NCI-H1417 treated with DMSO at 0.1 percent for 48 hours (cell line): ENCODE measurements around the gene CRIP3.

Source experiments
- DNase-seq: peaks from one replicate; lab custom pipeline; 2025; lab: John Stamatoyannopoulos, UW

The CRIP3 gene

GRCh38 chr6:43273707-43274106 is 34.9 kb downstream of the CRIP3 start:
- no peak for DNase-seq

- no peak for DNase-seq
Measured at GRCh38 chr6:43271944-43272343, 36.7 kb downstream of the CRIP3 start.

- DNase-seq, result no peak
Measured at GRCh38 chr6:43271103-43271815, 37.4 kb downstream of the CRIP3 start.

DNA sequence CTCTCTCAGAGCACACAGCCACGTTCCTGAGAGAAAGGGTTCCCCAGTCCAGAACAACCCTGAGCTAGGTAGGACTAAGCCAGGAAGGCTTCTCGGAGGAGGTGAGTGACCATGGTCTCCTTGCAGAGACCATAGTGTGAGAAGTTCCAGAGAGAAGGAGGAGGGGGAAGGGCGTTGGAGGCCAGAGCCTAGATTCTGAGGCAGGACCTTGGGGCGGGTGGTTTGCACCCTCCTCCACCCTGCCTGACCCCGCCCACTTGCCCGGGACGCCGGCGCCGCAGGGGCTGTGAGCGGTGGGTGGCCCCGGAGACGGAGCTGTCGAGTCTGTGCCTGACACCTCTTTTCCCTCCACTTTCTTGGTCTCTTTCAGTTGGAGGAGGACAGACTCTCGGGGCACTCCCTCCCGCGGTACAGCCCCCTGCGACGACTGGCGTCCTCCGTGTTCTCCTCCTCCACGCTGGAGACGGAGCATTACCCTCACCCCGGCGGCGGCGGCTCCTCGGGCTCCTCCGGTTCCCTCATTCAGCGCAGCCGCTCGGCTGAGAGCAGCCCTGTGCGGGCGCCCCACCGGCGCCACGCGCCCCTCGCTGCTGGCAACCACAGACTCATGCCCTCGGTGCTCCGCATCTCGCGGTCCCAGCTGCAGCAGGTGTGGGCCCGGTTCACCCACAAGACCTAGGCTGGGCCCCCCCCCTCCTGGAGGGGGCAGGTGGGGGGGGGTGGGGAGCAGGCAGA is 39.2 kb downstream of the CRIP3 start:
- no peak for DNase-seq

DNA sequence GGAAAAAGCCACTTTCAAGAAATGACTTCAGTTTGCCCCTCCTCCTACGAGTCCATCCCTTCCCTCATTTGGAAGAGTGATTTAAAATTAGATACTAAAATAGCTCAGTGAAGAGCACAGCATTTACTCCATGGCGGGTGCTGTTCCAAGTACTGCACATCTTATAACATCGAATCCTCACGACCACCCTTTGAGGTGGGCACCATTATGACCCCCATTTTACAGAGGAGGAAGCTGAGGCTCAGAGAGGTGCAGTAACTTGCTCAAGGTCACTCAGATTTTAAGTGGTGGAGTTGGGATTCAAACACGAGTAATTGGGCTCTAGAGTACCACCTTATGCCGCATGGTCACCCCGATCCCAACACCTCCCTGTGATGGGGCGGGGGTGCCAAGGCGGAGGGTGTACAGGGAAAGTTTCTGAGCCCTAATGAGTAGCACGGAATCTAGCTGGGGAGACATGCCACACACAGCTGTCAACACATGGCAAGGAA is 39.8 kb downstream of the CRIP3 start:
- DNase-seq, result no peak

GRCh38 chr6:43268355-43268700 is 40.3 kb downstream of the CRIP3 start:
- no peak for DNase-seq

GRCh38 chr6:43267619-43268354 is 40.8 kb downstream of the CRIP3 start:
- DNase-seq, result no peak

DNA sequence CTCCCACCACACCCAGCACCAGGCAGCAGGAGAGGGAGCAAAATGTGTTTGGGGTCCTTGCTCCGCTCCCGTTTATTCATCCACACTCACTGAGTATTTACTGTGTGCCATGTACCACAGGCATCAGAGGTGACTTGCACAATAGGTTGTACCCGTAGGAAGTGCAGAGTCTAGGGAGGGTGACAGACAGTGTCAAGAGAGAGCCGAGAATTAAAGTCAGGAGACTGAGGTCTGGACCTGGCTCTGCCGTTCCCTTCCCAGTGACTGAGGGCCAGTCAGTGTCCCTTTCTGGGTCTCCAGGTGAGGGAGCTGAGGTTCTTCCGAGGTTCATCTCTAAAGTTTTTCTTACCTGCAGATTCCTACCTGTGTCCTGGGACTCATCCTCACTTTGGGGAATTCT is 43.1 kb downstream of the CRIP3 start:
- DNase-seq, result no peak

- DNase-seq, result no peak
Measured at GRCh38 chr6:43264599-43265145, 44.0 kb downstream of the CRIP3 start.

DNA sequence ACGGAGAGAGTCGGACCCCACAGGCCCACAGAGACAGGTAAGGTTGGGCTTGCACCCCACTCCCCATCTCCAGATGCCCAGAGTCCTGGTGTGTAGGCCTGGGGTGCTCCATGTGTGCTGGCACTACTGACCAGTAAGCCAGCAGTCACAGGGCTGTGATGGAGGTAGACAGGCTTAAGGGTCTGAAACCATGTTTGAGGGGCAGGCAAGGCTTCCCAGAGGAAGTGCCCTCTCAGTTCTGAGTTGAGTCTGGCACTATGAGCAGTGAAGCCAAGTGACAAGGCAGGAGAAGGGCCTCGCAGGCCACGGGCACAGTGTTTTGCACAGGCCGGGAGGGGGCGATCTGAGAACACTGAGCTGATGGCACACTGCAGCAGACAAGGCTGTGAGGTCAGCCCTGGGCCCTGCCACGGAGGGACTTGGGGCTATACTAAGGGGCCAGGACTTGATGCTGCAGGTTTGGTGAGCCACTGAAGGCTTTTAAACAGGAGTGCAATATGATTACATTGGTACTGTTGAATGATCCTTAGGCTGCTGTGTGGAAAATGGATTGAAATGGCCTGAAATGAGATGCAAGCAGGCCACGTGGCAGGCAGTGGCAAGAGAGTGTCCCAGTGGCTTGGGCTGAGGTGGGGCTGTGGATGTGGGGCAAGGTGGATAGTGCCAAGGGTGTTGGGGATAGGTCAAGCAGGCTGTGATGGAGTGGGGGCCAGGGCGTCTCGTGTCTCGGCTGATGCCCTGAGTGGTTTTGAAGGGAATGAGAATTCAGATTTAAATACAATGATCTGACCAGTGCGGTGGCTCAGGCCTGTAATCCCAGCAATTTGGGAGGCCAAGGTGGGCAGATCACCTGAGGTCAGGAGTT is 45.1 kb downstream of the CRIP3 start:
- no peak for DNase-seq

DNA sequence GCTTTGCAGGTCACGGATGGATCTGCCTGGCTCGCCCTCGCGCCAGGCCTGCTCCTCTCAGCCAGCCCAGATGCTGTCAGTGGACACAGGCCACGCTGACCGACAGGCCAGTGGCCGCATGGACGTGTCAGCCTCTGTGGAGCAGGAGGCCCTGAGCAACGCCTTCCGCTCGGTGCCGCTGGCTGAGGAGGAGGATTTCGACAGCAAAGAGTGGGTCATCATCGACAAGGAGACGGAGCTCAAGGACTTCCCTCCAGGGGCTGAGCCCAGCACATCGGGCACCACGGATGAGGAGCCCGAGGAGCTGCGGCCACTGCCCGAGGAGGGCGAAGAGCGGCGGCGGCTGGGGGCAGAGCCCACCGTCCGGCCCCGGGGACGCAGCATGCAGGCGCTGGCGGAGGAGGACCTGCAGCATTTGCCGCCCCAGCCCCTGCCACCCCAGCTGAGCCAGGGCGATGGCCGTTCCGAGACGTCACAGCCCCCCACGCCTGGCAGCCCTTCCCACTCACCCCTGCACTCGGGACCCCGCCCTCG is 45.8 kb downstream of the CRIP3 start:
- DNase-seq, result no peak

DNA sequence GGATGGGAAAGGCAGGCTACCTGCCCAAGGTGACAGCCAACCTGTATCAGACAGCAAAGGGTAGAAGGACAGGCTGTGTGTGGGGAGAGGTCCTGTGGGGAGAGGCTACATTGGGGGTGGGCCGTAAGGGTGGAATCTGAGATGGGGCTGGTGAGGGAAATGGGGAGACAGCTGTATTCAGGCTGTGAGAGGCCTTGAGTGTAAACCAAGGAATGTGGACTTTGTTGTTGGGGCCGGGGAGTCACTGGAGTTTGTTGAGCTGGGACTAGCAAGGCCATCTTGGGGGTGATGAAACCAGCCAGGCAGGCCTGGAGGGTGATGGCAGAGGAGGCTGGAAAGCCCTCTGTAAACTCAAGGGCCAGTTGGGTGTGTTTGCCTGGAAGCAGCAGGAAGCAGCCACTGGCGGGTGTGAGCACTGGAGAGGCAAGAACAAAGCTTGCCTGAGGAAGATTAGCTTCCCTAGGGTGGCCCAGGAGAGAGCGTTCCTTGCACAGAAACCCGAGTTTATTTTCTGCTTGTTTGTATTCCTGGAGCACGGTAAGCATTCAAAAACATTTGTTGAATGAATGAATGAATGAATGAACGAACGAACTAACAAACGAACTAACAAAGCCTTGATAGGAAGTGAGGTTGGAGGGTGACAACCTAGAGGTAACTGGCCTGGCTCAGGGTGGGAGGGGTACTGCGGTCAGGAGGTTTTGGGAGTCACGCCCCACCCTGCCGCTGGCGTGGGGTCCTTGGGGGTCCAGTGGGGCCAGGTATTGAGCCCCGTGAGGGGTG is 46.4 kb downstream of the CRIP3 start:
- DNase-seq, result no peak

- no peak for DNase-seq
Measured at GRCh38 chr6:43261198-43261597, 47.4 kb downstream of the CRIP3 start.

DNA sequence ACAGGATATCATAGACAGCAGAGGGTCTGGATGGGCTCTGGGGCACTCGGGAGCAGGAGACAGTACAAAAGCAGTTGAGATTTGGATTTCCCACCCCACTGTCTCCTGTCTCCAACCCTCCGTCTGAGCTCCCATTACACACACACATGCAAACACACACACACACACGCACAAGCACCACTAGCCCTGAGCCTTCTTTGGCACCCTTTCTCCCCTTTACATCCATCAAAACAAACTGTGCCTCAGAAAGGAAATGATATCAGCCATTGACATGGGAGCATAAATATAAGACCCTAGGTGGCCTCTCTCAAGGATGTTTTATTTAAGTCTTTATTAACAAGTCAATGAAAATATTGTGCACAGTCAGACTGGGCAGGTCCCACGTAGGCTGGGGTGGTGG is 47.8 kb downstream of the CRIP3 start:
- DNase-seq, result no peak

DNA sequence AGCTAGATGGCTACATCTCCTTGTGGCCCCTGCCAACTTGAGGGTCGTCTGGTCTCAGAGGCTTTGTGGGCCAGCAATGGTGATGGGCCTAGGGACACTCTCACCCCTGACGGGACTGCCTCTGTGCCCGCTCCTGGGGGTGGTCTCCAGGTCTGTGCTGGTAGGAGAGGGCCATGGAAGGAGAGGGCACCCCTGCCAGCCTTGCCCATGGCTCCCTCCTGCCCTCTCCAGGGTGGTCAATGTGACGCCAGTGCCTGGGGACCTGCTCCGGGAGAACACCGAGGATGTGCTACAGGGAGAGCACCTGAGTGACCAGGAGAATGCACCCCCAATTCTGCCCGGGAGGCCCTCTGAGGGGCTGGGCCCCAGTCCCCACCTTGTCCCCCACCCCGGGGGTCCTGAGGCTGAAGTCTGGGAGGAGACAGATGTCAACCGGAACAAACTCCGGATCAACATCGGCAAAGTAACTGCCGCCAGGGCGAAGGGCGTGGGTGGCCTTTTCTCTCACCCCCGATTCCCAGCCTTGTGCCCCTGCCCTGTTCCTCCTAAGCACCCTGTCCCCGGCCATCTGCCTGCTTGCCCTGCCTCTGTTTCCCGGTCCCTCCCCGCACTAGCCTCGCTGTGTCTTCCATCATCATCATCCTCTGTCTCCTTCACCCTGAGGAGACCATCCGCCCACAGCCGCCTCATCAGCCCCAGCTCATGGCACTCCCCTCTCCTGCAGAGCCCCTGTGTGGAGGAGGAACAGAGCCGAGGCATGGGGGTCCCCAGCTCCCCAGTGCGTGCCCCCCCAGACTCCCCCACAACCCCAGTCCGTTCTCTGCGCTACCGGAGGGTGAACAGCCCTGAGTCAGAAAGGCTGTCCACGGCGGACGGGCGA is 49.6 kb downstream of the CRIP3 start:
- no peak for DNase-seq

DNA sequence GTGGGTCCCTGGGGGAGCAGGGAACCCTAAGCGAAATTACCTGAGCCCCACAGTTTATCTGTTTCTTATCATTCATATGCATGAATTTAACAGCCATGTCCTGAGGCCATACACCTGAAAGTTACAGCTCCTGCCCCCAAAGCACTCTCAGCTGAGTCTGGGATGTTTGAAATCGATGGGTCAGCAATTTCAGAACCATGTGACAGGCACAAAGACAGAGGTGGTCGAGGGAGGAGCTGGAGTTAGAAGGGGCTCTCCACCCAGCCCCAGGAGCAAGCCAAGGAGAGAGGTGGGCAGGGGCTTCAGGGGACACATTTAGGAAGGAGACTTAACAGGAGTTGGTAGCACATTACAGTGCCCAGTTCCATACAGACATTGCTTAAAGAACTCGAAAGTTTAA is 50.4 kb downstream of the CRIP3 start:
- no peak for DNase-seq

GRCh38 chr6:43257367-43258145 is 51.1 kb downstream of the CRIP3 start:
- no peak for DNase-seq

GRCh38 chr6:43256670-43257366 is 51.8 kb downstream of the CRIP3 start:
- no peak for DNase-seq
